Ascending aorta (tissue), 2 donors: ENCODE results near the gene FHOD1. TPM values are rescaled to one million over a fixed set of nuclear protein-coding genes. Genes with fewer than 3 reads are reported as not detected.

Experiments
- DNase-seq, 2 donors: peaks; one replicate each; pipeline ENCODE4 v3.0.0-alpha.2; 2019; ENCODE audit warnings: low spot score in 2 of 2
- H3K27ac ChIP-seq, 2 donors: fragments of 200-600 bp; sonication (generic); one replicate each; pipeline ENCODE4 v1.5.1; 2016 to 2017; ENCODE audit warnings: mild to moderate bottlenecking in 1 of 2
- H3K27me3 ChIP-seq: fragments of 200-600 bp; sonication (generic); one replicate; pipeline ENCODE4 v1.5.1; 2017
- H3K36me3 ChIP-seq, 2 donors: fragments of 200-600 bp; sonication (generic); one replicate each; pipeline ENCODE4 v1.5.1; 2016
- H3K4me1 ChIP-seq, 2 donors: fragments of 200-600 bp; sonication (generic); one replicate each; pipeline ENCODE4 v1.5.1; 2016 to 2017; ENCODE audit warnings: mild to moderate bottlenecking in 1 of 2
- H3K4me3 ChIP-seq, 2 donors: fragments of 200-600 bp; sonication (generic); one replicate each; pipeline ENCODE4 v1.5.1; 2016 to 2017; ENCODE audit warnings: mild to moderate bottlenecking in 1 of 2
- H3K9me3 ChIP-seq, 2 donors: fragments of 200-600 bp; sonication (generic); one replicate each; pipeline ENCODE4 v1.5.1; 2016
- CTCF ChIP-seq, 3 experiments: fragments of 200-600 bp in 2 of 3; fragments of 450-650 bp in 1 of 3; sonication (generic) in 2 of 3; IDR thresholded peaks; one replicate each; pipeline ENCODE4 v1.5.1; 2016 to 2019; ENCODE audit warnings: antibody characterized with exemption in 3 of 3, mild to moderate bottlenecking in 1 of 3, moderate library complexity in 1 of 3
- intact Hi-C: fragments of 100-400 bp; cut with DNase I; formaldehyde crosslinking; loops from one replicate; pipeline ENCODE4 v1.15.1; 2023
- total RNA-seq: library from RNA; depleted of rRNA; stranded (reverse); fragments of >200 nt; gene quantifications from one replicate; pipeline ENCODE4 v1.1.0, GENCODE V29; 2016

FHOD1 gene
- total RNA-seq, 1 donor from 2014 or later, result 20.2 TPM

DNA sequence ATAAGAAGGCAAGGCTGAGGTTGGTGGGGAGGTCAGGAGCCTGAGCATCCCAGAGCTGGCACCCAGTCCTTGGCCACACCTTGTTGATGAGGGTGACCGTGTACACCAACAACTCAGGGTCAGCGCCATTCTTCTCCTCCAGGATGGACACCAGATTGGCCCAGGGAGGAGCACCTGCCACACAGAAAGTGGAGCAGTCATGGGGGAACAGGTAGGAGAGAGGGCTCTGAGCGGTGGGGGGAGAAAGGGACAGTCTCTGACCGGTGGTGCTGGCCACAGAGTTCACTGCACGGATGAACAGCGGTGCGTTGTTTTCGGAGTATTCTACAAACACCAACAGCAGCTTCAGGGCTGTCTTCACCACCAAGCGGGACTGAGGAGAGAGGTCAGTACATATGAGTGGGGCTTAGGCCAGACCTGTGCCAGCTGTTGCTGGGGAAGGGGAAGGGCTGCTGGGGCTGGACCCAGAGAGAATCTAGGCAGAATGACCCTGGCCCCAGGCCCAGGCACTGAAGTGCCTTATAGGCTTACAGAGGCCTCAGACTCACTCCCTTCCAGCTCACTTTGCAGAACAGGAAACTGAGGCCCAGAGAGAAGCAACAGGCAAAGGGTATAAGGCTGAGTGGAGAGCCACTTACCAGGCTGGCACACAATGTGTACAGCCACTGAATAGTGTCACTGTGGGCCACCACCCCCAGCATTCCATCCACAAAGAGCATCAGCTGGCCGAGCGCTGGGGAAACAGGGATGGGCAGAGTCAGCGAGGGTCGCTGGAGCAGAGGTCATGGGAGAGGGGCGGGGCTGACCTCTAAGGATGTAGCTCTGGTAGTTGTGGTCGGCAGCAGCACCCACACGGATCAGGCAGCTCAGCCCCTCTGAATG, 9.6 kb downstream of the FHOD1 start:
- Histone ChIP-seq H3K27ac (no peak overlapping the region), H3K4me1 (peaks cover 5 to 17% of the 10 kb centered on the region in 2 donors), H3K4me3 (no peak overlapping the region), H3K36me3 (peaks cover 57 to 60% of the 10 kb centered on the region in 2 donors), H3K27me3 (no peaks in the 10 kb centered on the region), H3K9me3 (no peaks in the 10 kb centered on the region)
- intact Hi-C loops, result no loop called here
- DNase-seq, result no peak
- TF ChIP-seq CTCF (IDR thresholded peaks at IDR 0.05), result no peak

- H3K27ac ChIP-seq, result no peak overlapping the region
- peaks cover 5 to 16% of the 10 kb centered on the region in 2 donors for H3K4me1 ChIP-seq
- H3K36me3 ChIP-seq, result peaks cover 59 to 64% of the 10 kb centered on the region in 2 donors
- TF ChIP-seq CTCF (IDR thresholded peaks at IDR 0.05), result no peak
- DNase-seq, result no peak
- H3K9me3 ChIP-seq, result no peaks in the 10 kb centered on the region
- no peak overlapping the region for H3K4me3 ChIP-seq
- H3K27me3 ChIP-seq, result no peaks in the 10 kb centered on the region
- intact Hi-C loops, result no loop called here
Observed at GRCh38 chr16:67236563-67237395, 10.5 kb downstream of the FHOD1 start.

GRCh38 chr16:67235816-67236562, 11.3 kb downstream of the FHOD1 start:
- H3K27me3 ChIP-seq, result no peaks in the 10 kb centered on the region
- peaks cover 67 to 72% of the 10 kb centered on the region in 2 donors for H3K36me3 ChIP-seq
- H3K27ac ChIP-seq, result no peak overlapping the region
- no peak for TF ChIP-seq CTCF (IDR thresholded peaks at IDR 0.05)
- no peak overlapping the region for H3K4me3 ChIP-seq
- H3K4me1 ChIP-seq, result peaks cover 5 to 8% of the 10 kb centered on the region in 2 donors
- DNase-seq, result no peak
- no peaks in the 10 kb centered on the region for H3K9me3 ChIP-seq
- intact Hi-C loops, result no loop called here

DNA sequence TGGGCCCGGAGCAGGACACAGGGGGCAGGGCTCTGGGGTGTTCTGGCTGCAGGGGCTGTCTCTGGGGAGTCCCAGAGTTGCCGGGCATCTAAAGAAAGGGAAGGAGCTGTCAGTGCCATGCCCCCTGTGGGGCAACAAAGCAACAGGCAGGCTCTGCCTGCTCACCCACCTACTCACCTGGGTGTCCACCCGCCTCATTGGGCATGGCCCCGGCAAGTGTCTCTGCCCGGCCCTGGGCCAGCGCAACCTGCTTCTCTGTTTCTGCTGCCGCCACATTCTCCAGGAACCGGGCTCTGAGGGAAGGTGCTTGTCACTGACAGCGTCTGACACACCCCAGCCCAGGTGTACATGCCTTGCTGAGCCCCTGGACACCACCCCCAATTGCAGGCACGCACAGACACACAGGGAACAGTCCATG, 13.1 kb downstream of the FHOD1 start:
- Histone ChIP-seq H3K27ac (no peak overlapping the region), H3K4me3 (no peak overlapping the region), H3K4me1 (no peaks in the 10 kb centered on the region), H3K9me3 (no peaks in the 10 kb centered on the region), H3K36me3 (peaks cover 82 to 90% of the 10 kb centered on the region in 2 donors), H3K27me3 (no peaks in the 10 kb centered on the region)
- TF ChIP-seq CTCF (IDR thresholded peaks at IDR 0.05), result no peak
- intact Hi-C loops, result no loop called here
- DNase-seq, result no peak

DNA sequence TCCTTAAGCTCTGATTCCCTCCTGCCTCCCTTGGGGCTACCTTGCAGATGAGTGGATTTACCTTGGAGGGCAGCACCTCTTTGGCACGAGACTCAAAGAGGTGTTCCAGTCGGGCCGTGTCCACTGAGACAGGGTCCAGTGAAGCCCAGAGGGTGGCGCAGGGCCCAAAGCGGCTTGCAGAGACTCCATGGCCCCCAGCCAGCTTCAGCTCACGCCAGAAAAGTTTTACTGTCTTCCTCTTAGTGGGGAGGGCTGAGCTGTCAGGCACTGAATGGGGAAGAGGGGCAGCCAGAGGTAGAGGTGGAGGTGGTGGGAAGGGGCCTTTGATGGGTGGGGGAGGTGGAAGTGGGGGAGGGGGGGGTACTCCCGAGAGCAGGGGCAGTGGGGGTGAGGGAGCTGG, 13.7 kb downstream of the FHOD1 start:
- H3K36me3 ChIP-seq, result peaks cover 82 to 93% of the 10 kb centered on the region in 2 donors
- no peaks in the 10 kb centered on the region for H3K9me3 ChIP-seq
- H3K4me3 ChIP-seq, result no peak overlapping the region
- no peak for TF ChIP-seq CTCF (IDR thresholded peaks at IDR 0.05)
- H3K27me3 ChIP-seq, result no peaks in the 10 kb centered on the region
- no peak overlapping the region for H3K27ac ChIP-seq
- intact Hi-C loops, result no loop called here
- no peak for DNase-seq
- H3K4me1 ChIP-seq, result no peaks in the 10 kb centered on the region
